ENCODE results near the gene TBC1D32. TPM values are rescaled to one million over a fixed set of nuclear protein-coding genes. Genes with fewer than 3 reads are reported as not detected.

TBC1D32 gene
- total RNA-seq, 4 donors from 2014 or later = 13.4 to 49.6 (median 22.6) TPM

GRCh38 chr6:121160276-121160675 is 174.0 kb downstream of the TBC1D32 start:
- Histone ChIP-seq H3K27me3 (no peaks in the 10 kb centered on the region), H3K4me1 (no peaks in the 10 kb centered on the region), H3K27ac (no peak overlapping the region), H3K9me3 (peaks cover 0 to 5% of the 10 kb centered on the region in 2 donors), H3K36me3 (peaks cover 0 to 5% (median 0%) of the 10 kb centered on the region in 4 donors), H3K4me3 (no peak overlapping the region)
- TF ChIP-seq POLR2AphosphoS5 (IDR thresholded peaks at IDR 0.05) (no peak), CTCF (IDR thresholded peaks at IDR 0.05) (no peak), EP300 (IDR thresholded peaks at IDR 0.05; ENCODE audit: low read depth) (no peak), POLR2A (IDR thresholded peaks at IDR 0.05) (no peak)
- DNase-seq = no peak
- WGBS, 2 donors (ENCODE audit: low coverage in 1 of 2) = 84 to 90% methylated on average over 2 of the region's 2 CpGs
- intact Hi-C loops (cut with DNase I; ENCODE audit: low total_unique reads) (no loop called here), in situ Hi-C loops (cut with MboI; ENCODE audit: low pct_ligation_motif_present in 1 of 4, low pct_unique_long_range_greater_than_20kb in 1 of 4, low sequenced_read_pairs in 3 of 4) (no loop called here)

GRCh38 chr6:121158891-121159290 is 175.4 kb downstream of the TBC1D32 start:
- H3K27me3 ChIP-seq = no peaks in the 10 kb centered on the region
- intact Hi-C loops (cut with DNase I; ENCODE audit: low total_unique reads) = no loop called here
- H3K4me3 ChIP-seq = no peak overlapping the region
- peaks cover 0 to 5% (median 0%) of the 10 kb centered on the region in 4 donors for H3K36me3 ChIP-seq
- no peak overlapping the region for H3K27ac ChIP-seq
- in situ Hi-C loops (cut with MboI; ENCODE audit: low pct_ligation_motif_present in 1 of 4, low pct_unique_long_range_greater_than_20kb in 1 of 4, low sequenced_read_pairs in 3 of 4) = no loop called here
- TF ChIP-seq POLR2A (IDR thresholded peaks at IDR 0.05) (no peak), POLR2AphosphoS5 (IDR thresholded peaks at IDR 0.05) (no peak), CTCF (IDR thresholded peaks at IDR 0.05) (no peak), EP300 (IDR thresholded peaks at IDR 0.05; ENCODE audit: low read depth) (no peak)
- DNase-seq = no peak
- peaks cover 0 to 5% of the 10 kb centered on the region in 2 donors for H3K9me3 ChIP-seq
- no peaks in the 10 kb centered on the region for H3K4me1 ChIP-seq

GRCh38 chr6:121158438-121158837 is 175.8 kb downstream of the TBC1D32 start:
- H3K36me3 ChIP-seq = peaks cover 0 to 5% (median 2%) of the 10 kb centered on the region in 4 donors
- no peak overlapping the region for H3K4me3 ChIP-seq
- H3K4me1 ChIP-seq = no peaks in the 10 kb centered on the region
- in situ Hi-C loops (cut with MboI; ENCODE audit: low pct_ligation_motif_present in 1 of 4, low pct_unique_long_range_greater_than_20kb in 1 of 4, low sequenced_read_pairs in 3 of 4) = no loop called here
- no peaks in the 10 kb centered on the region for H3K27me3 ChIP-seq
- intact Hi-C loops (cut with DNase I; ENCODE audit: low total_unique reads) = no loop called here
- TF ChIP-seq CTCF (IDR thresholded peaks at IDR 0.05) (no peak), POLR2AphosphoS5 (IDR thresholded peaks at IDR 0.05) (no peak)
- peaks cover 0 to 5% of the 10 kb centered on the region in 2 donors for H3K9me3 ChIP-seq
- no peak for DNase-seq
- no peak overlapping the region for H3K27ac ChIP-seq

- no peaks in the 10 kb centered on the region for H3K4me1 ChIP-seq
- 93 to 100% methylated on average over 1 of the region's 1 CpG for WGBS, 2 donors (ENCODE audit: low coverage in 1 of 2)
- intact Hi-C loops (cut with DNase I; ENCODE audit: low total_unique reads) = no loop called here
- TF ChIP-seq CTCF (IDR thresholded peaks at IDR 0.05) = no peak
- TF ChIP-seq POLR2AphosphoS5 (IDR thresholded peaks at IDR 0.05) = no peak
- no peak for TF ChIP-seq POLR2A (IDR thresholded peaks at IDR 0.05)
- no peak for TF ChIP-seq EP300 (IDR thresholded peaks at IDR 0.05; ENCODE audit: low read depth)
- in situ Hi-C loops (cut with MboI; ENCODE audit: low pct_ligation_motif_present in 1 of 4, low pct_unique_long_range_greater_than_20kb in 1 of 4, low sequenced_read_pairs in 3 of 4) = no loop called here
- peaks cover 4 to 8% of the 10 kb centered on the region in 2 donors for H3K9me3 ChIP-seq
- H3K27ac ChIP-seq = no peak overlapping the region
- peaks cover 0 to 9% (median 2%) of the 10 kb centered on the region in 4 donors for H3K36me3 ChIP-seq
- no peak overlapping the region for H3K4me3 ChIP-seq
- H3K27me3 ChIP-seq = no peaks in the 10 kb centered on the region
- no peak for DNase-seq
Measured at GRCh38 chr6:121157906-121158305, 176.4 kb downstream of the TBC1D32 start.
